MCF 10A (cell line): ENCODE data around the gene OTP. TPM values are rescaled to one million over a fixed set of nuclear protein-coding genes. Genes with fewer than 3 reads are reported as not detected.

Experiments used
- BruUV-seq: library from RNA; stranded (reverse); fragments of 400-500 nt; replicated peaks from 2 replicates; lab custom pipeline; 2021; lab: Mats Ljungman, UMichigan
- CTCF ChIA-PET: fragments of 300-600 bp; sonication (Branson Sonifier 250); formaldehyde crosslinking; extraction: SDS; loops from one replicate; lab custom pipeline; 2021; ENCODE audit warnings: antibody characterized with exemption, inconsistent platforms; lab: Yijun Ruan, JAX
- POLR2A ChIA-PET: fragments of 300-600, 350-650 bp; sonication (Branson Sonifier 250); formaldehyde crosslinking; extraction: SDS; loops from one replicate; lab custom pipeline; 2020; ENCODE audit warnings: antibody characterized with exemption, inconsistent platforms; lab: Yijun Ruan, JAX
- DNase-seq: peaks from one replicate; pipeline ENCODE4 v3.0.0-alpha.2; 2018; ENCODE audit not compliant: unreplicated experiment
- H3K27ac Mint-ChIP-seq: one replicate; pipeline ENCODE4 v1.8.0; 2022; ENCODE audit warnings: mild to moderate bottlenecking, low read depth, mixed read lengths; ENCODE audit not compliant: unreplicated experiment
- H3K27me3 Mint-ChIP-seq: one replicate; pipeline ENCODE4 v1.8.0; 2022; ENCODE audit warnings: mixed read lengths; ENCODE audit not compliant: insufficient read depth, unreplicated experiment
- H3K36me3 Mint-ChIP-seq: one replicate; pipeline ENCODE4 v1.8.0; 2022; ENCODE audit warnings: mild to moderate bottlenecking, moderate library complexity, mixed read lengths; ENCODE audit not compliant: insufficient read depth, unreplicated experiment
- H3K4me1 Mint-ChIP-seq: one replicate; pipeline ENCODE4 v1.8.0; 2022; ENCODE audit warnings: mixed read lengths; ENCODE audit not compliant: insufficient read depth, unreplicated experiment
- H3K4me3 Mint-ChIP-seq: one replicate; pipeline ENCODE4 v1.8.0; 2022; ENCODE audit warnings: mild to moderate bottlenecking, moderate library complexity, mixed read lengths; ENCODE audit not compliant: unreplicated experiment
- H3K9me3 Mint-ChIP-seq: one replicate; pipeline ENCODE4 v1.8.0; 2022; ENCODE audit warnings: mixed read lengths; ENCODE audit not compliant: unreplicated experiment
- CTCF ChIP-seq: fragments of 200-600 bp; IDR thresholded peaks from one replicate; pipeline ENCODE4 v1.8.0; 2022; ENCODE audit warnings: antibody characterized with exemption, mild to moderate bottlenecking; ENCODE audit not compliant: unreplicated experiment
- intact Hi-C: fragments of 100-400 bp; cut with micrococcal nuclease; formaldehyde crosslinking; loops from 2 replicates; pipeline ENCODE4 v1.14.1; 2022
- total RNA-seq: library from RNA; stranded (reverse); gene quantifications from 2 replicates; pipeline ENCODE4 v1.2.3, GENCODE V29; 2022

OTP gene
- total RNA-seq, 1 experiment from 2014 or later = not detected

DNA sequence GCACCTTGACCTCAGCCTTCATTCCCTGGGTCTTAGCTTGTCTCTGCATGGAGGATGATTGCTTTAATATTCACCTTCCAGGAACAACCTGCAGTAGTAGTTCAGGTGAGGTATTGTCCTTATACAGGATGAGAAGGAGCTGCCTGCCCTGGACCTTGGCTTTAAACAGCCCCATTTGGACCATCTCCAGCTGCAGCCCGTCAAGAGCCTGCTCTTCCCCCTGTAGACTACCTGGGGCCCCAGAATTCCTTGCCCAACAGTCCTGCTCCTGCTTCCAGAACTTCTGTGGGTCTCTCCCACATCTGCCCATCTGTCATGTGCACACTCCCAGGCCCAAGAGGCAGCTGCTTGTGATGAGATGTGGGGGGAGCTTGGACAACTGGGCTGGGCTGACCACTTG, 12.2 kb upstream of the OTP start:
- peaks cover 30% of the 10 kb centered on the region for H3K27me3 Mint-ChIP-seq
- H3K27ac Mint-ChIP-seq = no peak overlapping the region
- no peak overlapping the region for H3K4me3 Mint-ChIP-seq
- no peaks in the 10 kb centered on the region for H3K36me3 Mint-ChIP-seq
- no peaks in the 10 kb centered on the region for H3K9me3 Mint-ChIP-seq
- ChIA-PET POLR2A (no interaction called here), CTCF (no interaction called here)
- no peak for DNase-seq
- no TSS peak for BruUV-seq
- intact Hi-C loops = loop anchor here (10.0 kb wide), 1 partner anchor 66 kb away; no protein-coding TSS in a partner anchor
- no peak for TF ChIP-seq CTCF
- no peaks in the 10 kb centered on the region for H3K4me1 Mint-ChIP-seq

- Mint-ChIP-seq H3K4me1 (no peaks in the 10 kb centered on the region), H3K36me3 (no peaks in the 10 kb centered on the region), H3K9me3 (no peaks in the 10 kb centered on the region), H3K27me3 (peaks cover 33% of the 10 kb centered on the region), H3K27ac (no peak overlapping the region), H3K4me3 (no peak overlapping the region)
- ChIA-PET POLR2A (no interaction called here), CTCF (no interaction called here)
- no peak for DNase-seq
- BruUV-seq = no TSS peak
- intact Hi-C loops = loop anchor here (10.0 kb wide), 1 partner anchor 65 kb away; no protein-coding TSS in a partner anchor
- no peak for TF ChIP-seq CTCF
These were observed 11.3 kb upstream of the OTP start for GRCh38 chr5:77649776-77650175.

GRCh38 chr5:77645995-77646639, 7.6 kb upstream of the OTP start:
- no peak for DNase-seq
- CTCF ChIA-PET = no interaction called here
- TF ChIP-seq CTCF = no peak
- Mint-ChIP-seq H3K36me3 (no peaks in the 10 kb centered on the region), H3K9me3 (no peaks in the 10 kb centered on the region), H3K27ac (no peak overlapping the region), H3K4me3 (no peak overlapping the region), H3K27me3 (peaks cover 54% of the 10 kb centered on the region), H3K4me1 (no peaks in the 10 kb centered on the region)
- POLR2A ChIA-PET = no interaction called here
- intact Hi-C loops = no loop called here
- no TSS peak for BruUV-seq

- Mint-ChIP-seq H3K27ac (no peak overlapping the region), H3K4me1 (no peaks in the 10 kb centered on the region), H3K36me3 (no peaks in the 10 kb centered on the region), H3K27me3 (peaks cover 62% of the 10 kb centered on the region), H3K4me3 (no peak overlapping the region), H3K9me3 (no peaks in the 10 kb centered on the region)
- no peak for TF ChIP-seq CTCF
- BruUV-seq = no TSS peak
- ChIA-PET POLR2A (no interaction called here), CTCF (no interaction called here)
- no peak for DNase-seq
- intact Hi-C loops = no loop called here
These were observed 6.9 kb upstream of the OTP start for GRCh38 chr5:77645158-77645994.
